GM18519 (cell line): ENCODE data around the gene OBSCN.

Source experiments
- ATAC-seq: cut with Tn5 transposase; IDR thresholded peaks from one replicate; pipeline ENCODE4 v1.9.1; 2021; ENCODE audit warnings: mild to moderate bottlenecking, moderate library complexity; ENCODE audit not compliant: unreplicated experiment, low FRiP score

The OBSCN gene

DNA sequence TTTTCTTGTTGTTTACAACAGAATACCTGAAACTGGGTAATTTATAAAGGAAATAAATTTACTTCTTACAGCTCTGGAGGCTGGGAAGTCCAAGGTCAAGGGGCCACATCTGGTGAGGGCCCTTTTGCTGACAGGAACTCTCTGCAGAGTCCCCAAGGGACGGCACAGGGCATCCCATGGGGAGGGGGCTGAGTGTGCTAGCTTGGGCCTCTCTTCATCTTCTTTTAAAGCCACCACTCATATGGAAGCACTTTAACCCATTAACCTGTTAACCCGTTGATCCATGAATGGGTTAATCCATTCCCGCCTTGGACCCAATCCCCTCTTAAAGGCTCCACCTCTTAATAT is 76.3 kb downstream of the OBSCN start:
- ATAC-seq = no peak

DNA sequence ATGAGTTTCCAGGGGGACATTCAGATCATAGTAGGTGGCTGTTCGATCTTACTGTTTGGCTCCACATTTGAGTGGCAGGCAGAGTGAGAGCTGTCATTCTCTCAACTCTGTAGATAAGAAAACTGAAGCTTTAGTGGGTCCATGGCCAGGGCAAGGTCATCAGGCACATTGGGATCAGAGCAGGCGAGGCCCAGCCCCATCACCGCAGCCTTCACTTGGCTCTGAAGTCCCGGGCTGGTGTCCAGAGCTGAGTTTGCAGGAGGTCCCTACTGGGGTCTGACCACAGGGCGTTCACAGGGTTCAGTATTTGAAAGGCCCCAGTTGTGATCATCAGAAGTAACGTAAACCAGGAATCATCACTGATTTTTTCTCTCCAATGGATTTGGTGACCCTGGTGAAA is 76.7 kb downstream of the OBSCN start:
- no peak for ATAC-seq

DNA sequence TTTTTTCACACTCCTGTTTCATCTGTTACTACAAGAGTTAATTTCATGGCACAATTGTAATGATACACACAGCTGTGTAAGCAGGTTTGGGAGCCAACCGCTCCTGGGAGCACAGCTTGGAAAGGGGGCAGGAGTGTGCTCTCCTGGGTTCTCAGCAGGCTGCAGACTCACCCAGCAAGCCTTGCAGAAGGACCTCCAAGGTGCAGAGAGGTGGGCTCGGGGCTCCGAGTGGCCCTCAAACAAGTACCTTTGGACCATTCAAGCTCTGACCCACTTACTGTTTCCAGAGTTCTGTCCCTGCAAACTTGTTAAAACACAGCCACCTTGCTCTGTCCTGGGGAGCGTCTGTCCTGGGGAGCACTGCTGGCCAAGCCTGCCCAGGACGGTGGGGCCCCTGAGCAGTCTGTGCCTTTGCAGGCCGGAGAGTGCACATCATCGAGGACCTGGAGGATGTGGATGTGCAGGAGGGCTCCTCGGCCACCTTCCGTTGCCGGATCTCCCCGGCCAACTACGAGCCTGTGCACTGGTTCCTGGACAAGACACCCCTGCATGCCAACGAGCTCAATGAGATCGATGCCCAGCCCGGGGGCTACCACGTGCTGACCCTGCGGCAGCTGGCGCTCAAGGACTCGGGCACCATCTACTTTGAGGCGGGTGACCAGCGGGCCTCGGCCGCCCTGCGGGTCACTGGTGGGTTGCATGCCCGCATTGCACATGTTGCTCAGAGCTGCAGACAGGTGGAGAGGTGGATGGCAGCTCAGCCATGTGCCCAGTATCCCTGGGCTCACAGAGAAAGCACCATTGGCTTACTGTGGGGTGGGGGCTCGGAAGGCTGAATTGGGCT is 78.0 kb downstream of the OBSCN start:
- no peak for ATAC-seq

DNA sequence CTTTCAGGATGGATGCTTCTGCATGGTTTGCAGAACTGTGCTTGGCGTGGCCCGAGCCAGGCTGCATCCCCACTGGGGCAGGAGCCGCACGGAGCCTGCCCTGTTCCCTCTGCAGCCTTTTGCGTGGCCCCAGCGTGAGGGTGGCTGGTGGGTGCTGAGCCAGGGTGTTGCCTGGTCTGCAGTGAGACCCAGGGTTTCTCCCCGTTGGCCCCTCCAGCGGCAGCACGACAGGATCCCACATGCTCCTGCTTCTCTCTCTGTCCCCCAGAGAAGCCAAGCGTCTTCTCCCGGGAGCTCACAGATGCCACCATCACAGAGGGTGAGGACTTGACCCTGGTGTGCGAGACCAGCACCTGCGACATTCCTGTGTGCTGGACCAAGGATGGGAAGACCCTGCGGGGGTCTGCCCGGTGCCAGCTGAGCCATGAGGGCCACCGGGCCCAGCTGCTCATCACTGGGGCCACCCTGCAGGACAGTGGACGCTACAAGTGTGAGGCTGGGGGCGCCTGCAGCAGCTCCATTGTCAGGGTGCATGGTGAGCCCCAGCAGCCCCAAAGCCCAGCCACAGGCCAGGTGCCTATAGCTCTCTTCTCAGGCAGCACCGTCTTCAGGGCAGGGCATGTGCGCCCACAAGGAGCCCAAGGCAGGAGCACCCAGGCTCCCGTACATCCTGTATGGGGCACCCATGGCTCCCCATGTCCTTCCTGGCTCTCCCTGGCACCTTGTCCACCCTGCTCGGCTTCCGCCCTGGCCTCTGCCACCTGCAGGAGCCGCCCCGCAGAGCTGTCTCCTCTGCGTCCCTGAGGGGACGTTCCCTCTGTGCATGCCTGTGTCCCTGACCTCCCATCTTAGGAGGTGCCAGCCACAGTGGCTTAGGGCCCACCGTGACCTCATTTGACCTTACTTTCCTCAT is 78.9 kb downstream of the OBSCN start:
- no peak for ATAC-seq

DNA sequence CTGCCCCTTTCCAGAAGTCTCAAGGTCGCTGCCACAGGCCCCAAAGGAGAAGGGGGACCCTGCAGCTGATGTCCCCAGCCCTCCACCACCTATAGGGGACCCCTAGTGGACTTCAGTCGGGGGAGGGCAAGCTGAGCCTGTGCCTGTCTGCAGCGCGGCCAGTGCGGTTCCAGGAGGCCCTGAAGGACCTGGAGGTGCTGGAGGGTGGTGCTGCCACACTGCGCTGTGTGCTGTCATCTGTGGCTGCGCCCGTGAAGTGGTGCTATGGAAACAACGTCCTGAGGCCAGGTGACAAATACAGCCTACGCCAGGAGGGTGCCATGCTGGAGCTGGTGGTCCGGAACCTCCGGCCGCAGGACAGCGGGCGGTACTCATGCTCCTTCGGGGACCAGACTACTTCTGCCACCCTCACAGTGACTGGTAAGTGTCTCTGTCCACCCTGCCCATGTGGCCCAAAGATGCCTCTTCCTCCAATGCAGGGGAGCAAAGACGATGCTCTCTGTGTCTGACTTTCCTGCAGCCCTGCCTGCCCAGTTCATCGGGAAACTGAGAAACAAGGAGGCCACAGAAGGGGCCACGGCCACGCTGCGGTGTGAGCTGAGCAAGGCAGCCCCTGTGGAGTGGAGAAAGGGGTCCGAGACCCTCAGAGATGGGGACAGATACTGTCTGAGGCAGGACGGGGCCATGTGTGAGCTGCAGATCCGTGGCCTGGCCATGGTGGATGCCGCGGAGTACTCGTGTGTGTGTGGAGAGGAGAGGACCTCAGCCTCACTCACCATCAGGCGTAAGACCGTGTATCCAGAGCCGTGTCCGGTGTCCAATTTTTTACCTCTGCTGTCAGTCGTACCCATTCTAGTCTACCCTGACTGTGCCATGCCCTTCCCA is 79.9 kb downstream of the OBSCN start:
- no peak for ATAC-seq

DNA sequence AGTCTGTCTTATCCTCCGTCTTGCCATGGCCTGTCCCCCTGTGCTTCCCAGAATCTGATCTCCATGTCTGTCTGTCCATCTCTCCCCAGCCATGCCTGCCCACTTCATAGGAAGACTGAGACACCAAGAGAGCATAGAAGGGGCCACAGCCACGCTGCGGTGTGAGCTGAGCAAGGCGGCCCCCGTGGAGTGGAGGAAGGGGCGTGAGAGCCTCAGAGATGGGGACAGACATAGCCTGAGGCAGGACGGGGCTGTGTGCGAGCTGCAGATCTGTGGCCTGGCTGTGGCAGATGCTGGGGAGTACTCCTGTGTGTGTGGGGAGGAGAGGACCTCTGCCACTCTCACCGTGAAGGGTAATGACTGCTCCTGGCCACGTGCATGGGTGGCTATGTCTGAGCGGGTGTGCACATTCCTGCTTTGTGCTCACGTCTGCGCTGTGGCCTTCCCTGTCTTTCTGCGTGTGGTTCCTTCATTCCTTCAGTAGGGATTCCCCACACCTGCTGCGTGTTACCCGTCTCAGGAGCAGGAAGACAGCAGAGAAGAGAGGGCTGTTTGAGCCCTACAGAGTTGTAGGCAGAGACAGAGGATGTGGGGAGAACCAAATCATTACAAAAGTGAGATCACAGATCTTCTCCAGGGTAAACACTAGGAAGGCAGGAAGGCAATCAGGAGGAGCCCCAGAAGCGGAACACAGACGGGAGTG is 80.8 kb downstream of the OBSCN start:
- ATAC-seq = no peak

DNA sequence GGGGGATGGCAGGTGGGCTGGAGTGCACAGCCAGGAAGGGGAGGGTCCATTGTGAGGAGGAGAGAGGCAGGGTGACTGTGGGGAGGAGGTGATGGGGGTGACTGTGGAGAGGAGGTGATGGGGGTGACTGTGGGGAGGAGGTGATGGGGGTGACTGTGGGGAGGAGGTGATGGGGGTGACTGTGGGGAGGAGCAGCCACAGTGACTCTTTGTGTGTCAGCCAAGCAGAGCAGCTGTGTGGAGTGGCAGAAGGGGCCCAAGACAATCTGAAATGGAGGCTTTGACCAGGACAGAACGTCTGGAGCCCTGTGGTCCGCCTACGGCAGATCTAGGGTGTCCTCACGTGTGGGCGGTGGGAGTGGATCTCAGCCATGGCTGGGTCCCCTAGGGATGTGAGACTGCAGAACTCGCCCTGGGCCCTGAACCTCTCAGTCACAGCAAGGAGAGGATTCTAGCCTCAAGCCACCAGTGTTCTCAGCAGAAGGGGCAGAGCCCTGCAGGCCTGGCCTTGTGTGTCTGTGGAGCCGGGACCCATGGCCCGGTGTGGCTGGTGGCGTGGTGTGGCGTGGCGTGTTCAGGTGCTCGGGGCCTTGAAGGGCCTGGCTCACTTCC is 81.5 kb downstream of the OBSCN start:
- no peak for ATAC-seq

DNA sequence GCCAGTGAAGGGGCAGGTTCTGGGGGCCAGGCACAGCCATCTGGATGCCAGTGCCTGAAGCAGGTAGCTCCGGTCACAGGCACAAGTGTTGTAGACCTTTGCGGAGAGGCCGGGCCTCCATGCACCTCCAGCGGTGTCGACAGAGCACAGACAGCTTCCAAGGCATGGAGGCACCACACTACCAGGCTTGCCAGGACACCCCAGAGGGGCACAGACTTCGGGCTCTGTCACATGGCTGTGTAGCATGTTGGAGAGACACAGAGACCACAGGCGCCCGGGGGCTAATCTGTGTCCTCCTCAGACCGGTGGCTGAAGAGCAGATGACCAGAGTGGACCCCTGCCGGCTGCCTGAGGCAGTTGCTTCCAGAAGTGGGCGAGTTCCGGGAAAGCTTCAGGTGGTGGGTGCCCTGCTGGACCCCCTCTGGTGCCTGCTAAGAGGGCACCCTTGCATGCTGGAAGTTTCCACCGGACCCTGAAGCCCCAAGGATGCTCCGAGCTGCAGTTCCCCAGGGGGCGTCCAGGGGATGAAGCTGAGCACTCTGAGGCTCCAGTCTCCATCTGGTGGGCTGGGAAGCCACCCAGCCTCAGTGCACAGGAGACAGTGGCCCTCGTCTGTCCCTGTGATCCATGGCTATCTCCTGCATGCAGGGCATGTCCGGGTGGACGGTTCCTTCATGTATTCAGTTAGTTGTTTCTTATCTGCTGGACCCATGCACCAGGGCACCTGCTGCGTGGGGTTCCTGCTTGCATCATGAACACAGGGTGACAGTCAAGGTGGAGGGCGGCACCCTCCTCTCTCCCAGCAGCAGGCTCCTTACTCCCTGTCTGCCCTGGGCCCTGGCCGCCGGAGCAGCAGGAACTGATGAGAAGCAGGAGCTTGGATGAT is 82.4 kb downstream of the OBSCN start:
- ATAC-seq = no peak

DNA sequence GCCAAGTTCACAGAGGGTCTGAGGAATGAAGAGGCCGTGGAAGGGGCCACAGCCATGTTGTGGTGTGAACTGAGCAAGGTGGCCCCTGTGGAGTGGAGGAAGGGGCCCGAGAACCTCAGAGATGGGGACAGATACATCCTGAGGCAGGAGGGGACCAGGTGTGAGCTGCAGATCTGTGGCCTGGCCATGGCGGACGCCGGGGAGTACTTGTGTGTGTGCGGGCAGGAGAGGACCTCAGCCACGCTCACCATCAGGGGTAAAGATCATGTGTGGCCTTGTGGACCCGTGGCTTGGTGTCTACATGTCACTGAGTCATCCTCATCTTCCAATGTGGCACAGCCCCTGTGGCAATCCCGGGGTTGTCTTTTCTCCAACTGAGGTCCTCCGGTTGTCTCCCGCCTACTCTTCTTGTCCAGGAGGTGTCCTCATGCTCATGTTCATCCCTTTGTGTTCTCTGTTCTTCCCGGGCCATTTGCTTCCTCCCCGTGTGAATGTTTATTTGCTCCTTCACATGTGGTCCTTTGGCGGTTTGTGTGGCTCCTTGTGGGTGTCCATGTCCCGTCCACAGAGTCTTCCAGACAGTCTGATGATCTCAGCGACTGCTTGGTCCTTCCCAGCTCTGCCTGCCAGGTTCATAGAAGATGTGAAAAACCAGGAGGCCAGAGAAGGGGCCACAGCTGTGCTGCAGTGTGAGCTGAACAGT is 84.2 kb downstream of the OBSCN start:
- no peak for ATAC-seq

DNA sequence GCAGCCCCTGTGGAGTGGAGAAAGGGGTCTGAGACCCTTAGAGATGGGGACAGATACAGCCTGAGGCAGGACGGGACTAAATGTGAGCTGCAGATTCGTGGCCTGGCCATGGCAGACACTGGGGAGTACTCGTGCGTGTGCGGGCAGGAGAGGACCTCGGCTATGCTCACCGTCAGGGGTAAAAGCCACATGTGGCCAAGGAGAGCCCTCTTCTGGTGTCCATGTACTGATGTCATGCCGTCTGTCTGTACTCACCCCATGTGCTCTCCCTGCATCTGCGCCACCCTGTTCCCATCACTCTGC is 84.7 kb downstream of the OBSCN start:
- ATAC-seq = no peak

DNA sequence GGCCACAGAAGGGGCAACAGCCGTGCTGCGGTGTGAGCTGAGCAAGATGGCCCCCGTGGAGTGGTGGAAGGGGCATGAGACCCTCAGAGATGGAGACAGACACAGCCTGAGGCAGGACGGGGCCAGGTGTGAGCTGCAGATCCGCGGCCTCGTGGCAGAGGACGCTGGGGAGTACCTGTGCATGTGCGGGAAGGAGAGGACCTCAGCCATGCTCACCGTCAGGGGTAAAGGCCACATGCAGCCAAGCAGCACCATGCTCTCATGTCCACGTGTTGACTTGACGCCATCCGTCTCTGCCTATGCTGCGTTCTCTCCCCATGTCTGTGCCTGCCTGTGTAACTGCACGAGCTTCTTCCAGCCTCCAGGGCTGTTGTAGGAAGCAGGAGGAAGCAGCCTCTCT is 85.5 kb downstream of the OBSCN start:
- ATAC-seq = no peak

DNA sequence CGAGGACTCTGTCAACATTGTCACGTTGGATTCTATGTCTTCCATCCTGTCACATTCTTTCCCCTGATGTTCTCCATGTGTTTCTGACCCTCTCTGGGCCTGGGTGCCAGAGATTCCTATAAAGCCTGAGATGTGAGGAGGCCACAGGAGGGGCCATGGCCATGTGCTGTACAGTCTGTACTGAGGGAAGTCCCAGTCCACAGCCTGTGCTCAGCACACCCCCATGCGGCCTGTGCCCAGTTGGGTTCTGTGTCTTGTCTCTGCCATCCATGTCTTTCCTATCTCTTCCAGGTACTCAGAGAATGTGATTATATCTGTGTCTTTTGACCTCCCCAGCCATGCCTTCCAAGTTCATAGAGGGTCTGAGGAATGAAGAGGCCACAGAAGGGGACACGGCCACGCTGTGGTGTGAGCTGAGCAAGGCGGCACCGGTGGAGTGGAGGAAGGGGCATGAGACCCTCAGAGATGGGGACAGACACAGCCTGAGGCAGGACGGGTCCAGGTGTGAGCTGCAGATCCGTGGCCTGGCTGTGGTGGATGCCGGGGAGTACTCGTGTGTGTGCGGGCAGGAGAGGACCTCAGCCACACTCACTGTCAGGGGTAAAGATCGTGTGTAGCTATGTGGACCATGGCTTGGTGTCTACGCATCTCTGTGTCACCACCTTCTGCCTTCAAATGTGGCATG is 86.1 kb downstream of the OBSCN start:
- ATAC-seq = no peak

DNA sequence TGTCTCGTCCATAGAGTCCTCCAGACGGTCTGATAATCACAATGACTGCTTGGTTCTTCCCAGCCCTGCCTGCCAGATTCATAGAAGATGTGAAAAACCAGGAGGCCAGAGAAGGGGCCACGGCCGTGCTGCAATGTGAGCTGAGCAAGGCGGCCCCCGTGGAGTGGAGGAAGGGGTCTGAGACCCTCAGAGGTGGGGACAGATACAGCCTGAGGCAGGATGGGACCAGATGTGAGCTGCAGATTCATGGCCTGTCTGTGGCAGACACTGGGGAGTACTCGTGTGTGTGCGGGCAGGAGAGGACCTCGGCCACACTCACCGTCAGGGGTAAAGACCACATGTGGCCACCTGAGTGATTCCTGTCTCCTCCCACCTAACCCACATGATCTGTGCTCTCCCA is 86.9 kb downstream of the OBSCN start:
- ATAC-seq = no peak

DNA sequence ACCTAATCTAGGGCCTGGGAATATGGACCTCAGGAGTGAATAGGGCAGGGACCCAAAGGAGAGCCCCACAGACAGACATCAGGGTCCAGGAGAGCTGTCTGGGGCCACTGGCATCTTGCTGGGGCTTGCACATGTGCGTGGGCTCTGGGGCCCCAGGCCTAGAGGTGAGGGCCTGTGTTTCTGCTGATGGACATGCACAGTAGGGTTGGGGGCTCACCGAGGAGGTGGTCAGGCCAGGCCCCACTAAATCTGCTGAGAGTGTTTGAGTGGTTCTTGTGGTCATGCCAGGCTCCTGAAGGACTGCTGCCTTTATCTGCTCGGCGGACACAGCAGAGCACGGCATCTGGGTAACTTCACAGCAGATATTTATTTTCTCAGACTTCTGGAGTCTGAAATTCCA is 87.4 kb downstream of the OBSCN start:
- ATAC-seq = no peak

DNA sequence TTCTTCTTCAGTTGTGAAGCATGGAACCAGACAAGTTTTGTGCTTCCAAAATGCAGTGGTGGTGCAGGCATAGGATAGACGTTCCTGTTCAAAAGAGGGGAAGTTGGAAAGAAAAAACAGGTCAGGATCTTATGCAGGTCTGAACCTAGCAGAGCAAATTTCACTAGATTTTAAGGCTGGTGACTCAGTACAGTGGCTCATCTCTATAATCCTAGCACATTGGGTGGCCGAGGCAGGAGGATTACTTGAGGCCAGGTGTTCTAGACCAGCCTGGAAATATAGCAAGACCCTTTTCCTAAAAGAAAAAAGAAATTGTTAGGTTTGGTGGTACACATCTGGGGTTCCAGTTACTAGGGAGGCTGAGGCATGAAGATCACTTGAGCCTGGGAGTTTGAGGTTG is 88.1 kb downstream of the OBSCN start:
- no peak for ATAC-seq

DNA sequence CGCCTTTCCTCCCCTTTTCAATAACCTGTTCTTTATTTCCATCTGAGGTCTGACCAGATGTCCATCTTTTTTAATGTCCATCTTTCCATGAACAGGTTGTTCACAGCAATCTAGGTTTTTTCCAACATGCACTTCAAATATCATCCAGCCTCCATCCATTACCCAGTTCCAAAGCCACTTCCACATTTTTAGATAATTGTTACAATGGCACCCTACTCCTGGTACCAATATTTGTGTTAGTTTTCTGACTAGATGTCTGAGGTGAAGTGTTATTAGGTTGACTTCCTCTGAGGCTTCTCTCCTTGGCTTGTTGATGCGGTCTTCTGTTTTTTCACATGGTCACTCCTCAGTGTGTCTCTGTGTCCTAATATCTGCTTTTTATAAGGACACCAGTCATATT is 89.4 kb downstream of the OBSCN start:
- ATAC-seq = no peak

DNA sequence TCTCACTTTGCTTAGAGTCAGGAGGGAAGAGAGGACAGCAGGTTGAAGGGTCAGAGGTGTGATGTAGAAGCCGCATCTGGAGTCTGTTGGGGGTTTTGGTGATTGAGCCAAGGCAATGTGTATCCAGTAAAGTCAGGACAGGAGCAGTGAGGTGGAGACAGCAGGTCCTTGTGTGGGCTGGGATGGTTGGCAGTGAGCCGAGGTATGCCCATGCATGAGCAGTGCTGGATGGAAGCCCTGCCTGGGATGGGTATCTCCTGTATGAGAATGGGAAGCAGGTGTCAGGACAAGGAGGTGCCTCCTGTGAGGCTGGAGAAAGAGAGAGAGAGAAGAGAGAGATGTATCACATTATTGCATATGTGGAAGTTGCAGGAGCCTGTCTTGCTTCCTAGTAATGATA is 90.0 kb downstream of the OBSCN start:
- ATAC-seq = no peak

DNA sequence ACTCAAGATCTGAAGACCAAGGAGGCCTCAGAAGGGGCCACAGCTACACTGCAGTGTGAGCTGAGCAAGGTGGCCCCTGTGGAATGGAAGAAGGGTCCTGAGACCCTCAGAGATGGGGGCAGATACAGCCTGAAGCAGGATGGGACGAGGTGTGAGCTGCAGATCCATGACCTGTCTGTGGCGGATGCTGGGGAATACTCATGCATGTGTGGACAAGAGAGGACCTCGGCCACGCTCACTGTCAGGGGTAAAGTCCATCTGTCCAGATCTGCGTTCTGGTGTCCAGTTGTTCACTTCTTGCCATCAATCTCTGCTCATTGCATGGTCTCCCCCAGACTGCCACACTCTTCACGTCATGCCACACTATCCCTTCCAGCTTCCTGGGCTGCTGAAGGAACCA is 90.6 kb downstream of the OBSCN start:
- ATAC-seq = no peak
